Chondrocyte (in vitro differentiated cells): ENCODE results near the gene EYS. TPM values are rescaled to one million over a fixed set of nuclear protein-coding genes. Genes with fewer than 3 reads are reported as not detected.

ENCODE experiments used
- DNase-seq: peaks from one replicate; pipeline ENCODE4 v3.0.0; 2021; ENCODE audit warnings: mixed read lengths, low spot score
- H3K27ac Mint-ChIP-seq: one replicate; pipeline ENCODE4 v1.8.0; 2021; ENCODE audit warnings: mild to moderate bottlenecking, moderate library complexity, mixed read lengths; ENCODE audit not compliant: unreplicated experiment
- H3K27me3 Mint-ChIP-seq: 2 replicates; pipeline ENCODE4 v1.8.0; 2021; ENCODE audit warnings: low read depth, mixed read lengths
- H3K36me3 Mint-ChIP-seq: 2 replicates; pipeline ENCODE4 v1.8.0; 2021; ENCODE audit warnings: low read depth, mixed read lengths
- H3K4me1 Mint-ChIP-seq: 2 replicates; pipeline ENCODE4 v1.8.0; 2021; ENCODE audit warnings: low read depth, mild to moderate bottlenecking, mixed read lengths
- H3K4me3 Mint-ChIP-seq: one replicate; pipeline ENCODE4 v1.8.0; 2021; ENCODE audit warnings: mild to moderate bottlenecking, moderate library complexity, mixed read lengths; ENCODE audit not compliant: unreplicated experiment
- H3K9me3 Mint-ChIP-seq: 2 replicates; pipeline ENCODE4 v1.8.0; 2021; ENCODE audit warnings: low read depth, mixed read lengths
- total RNA-seq: library from RNA; stranded (reverse); gene quantifications from 3 replicates; pipeline ENCODE4 v1.2.1, GENCODE V29; 2021
- TF ChIP-seq, protein P1 (sequence below): fragments of 200-600 bp; sonication (generic); IDR thresholded peaks from 2 replicates; pipeline ENCODE4 v1.5.0; 2021; ENCODE audit warnings: antibody characterized with exemption, mild to moderate bottlenecking, moderate library complexity

Gene EYS
- total RNA-seq, 1 donor from 2014 or later = not detected

DNA sequence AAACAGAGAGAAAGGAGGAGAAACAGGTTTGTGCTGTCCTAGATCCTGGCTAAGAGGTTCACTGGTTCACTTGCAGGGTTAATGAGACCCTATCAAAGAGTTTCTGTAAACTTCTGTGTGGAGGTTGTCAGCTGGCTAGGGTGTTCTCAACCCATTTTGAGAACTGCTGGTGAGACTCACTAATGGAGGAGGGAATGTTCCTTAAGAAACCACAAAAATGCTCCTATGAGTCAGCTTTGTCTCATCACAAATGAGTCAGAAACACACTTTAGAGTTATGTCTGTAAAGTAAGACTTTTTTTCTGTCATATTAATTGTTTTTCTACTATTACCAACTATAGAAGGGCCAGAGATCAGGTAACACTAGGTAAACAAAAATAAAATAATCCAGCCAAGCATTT lies 1187.0 kb downstream of the EYS start:
- Mint-ChIP-seq H3K9me3 (peaks cover 10% of the 10 kb centered on the region), H3K36me3 (peaks cover 8% of the 10 kb centered on the region), H3K27me3 (no peaks in the 10 kb centered on the region), H3K4me3 (no peak overlapping the region), H3K4me1 (peaks cover 42% of the 10 kb centered on the region), H3K27ac (peak overlapping the region; percentile 90)
- TF ChIP-seq, protein P1, sequence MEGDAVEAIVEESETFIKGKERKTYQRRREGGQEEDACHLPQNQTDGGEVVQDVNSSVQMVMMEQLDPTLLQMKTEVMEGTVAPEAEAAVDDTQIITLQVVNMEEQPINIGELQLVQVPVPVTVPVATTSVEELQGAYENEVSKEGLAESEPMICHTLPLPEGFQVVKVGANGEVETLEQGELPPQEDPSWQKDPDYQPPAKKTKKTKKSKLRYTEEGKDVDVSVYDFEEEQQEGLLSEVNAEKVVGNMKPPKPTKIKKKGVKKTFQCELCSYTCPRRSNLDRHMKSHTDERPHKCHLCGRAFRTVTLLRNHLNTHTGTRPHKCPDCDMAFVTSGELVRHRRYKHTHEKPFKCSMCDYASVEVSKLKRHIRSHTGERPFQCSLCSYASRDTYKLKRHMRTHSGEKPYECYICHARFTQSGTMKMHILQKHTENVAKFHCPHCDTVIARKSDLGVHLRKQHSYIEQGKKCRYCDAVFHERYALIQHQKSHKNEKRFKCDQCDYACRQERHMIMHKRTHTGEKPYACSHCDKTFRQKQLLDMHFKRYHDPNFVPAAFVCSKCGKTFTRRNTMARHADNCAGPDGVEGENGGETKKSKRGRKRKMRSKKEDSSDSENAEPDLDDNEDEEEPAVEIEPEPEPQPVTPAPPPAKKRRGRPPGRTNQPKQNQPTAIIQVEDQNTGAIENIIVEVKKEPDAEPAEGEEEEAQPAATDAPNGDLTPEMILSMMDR = no peak
- DNase-seq = no peak

DNA sequence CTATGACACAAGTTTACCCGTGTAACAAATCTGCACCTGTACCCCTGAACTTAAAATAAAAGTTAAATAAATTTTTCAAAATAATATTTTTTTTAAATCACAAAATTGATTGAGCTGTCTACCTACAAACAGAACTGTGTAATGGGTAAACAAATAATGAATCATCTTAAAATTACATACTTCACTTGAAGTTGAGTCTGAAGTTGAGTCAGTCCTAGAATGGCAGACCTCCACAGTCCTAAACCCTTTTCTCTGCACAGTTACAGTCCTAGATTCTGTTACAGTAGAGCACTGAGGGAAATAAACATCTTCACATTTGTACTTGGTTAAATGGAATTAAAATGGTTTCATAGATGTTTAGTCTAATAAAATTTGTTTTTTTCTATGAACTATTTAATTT lies 1190.6 kb downstream of the EYS start:
- H3K27me3 Mint-ChIP-seq = peaks cover 8% of the 10 kb centered on the region
- TF ChIP-seq, protein P1 = no peak
- DNase-seq = no peak
- peaks cover 3% of the 10 kb centered on the region for H3K9me3 Mint-ChIP-seq
- peaks cover 40% of the 10 kb centered on the region for H3K4me1 Mint-ChIP-seq
- no peak overlapping the region for H3K27ac Mint-ChIP-seq
- peaks cover 2% of the 10 kb centered on the region for H3K36me3 Mint-ChIP-seq
- no peak overlapping the region for H3K4me3 Mint-ChIP-seq

DNA sequence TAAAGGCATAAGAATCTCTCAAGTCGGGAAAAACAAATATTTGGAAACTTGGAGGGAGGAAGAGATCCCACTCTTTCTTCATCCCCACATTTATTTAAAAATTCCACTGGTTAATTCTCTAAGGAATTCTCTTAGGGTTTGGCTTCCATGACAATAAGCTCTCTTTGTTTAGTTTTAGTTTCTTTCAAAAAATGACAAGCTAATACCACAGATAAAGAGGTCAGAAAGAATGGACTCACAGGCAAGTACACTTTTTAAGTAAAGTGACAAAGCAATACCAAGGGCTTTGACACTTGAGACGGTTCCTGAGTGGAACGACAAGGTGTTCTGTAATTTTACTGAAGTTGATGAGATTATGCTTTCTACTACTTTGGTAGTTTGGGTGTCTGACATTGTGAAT lies 1199.4 kb downstream of the EYS start:
- Mint-ChIP-seq H3K27me3 (peaks cover 15% of the 10 kb centered on the region), H3K36me3 (no peaks in the 10 kb centered on the region), H3K9me3 (no peaks in the 10 kb centered on the region), H3K27ac (no peak overlapping the region), H3K4me1 (peaks cover 7% of the 10 kb centered on the region), H3K4me3 (no peak overlapping the region)
- DNase-seq = no peak
- TF ChIP-seq, protein P1 = no peak

DNA sequence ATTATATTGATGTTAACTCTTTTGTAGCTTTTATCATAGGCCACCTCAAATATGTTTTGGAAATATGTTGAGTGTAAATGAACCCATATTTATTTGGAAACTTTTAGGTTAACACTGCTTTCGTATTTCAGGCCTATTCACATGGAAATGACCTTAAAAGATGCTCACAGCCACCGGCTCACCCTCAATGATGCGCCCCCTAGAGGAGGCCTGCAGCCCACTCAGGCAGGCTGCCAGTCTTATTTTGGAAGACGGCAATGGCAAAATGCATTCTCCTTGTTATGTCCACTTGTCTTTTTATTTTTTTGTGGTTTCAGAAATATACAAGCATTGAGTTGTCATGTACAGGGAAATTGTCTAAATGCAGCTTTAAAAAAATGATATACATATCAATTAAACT lies 1201.7 kb downstream of the EYS start:
- Mint-ChIP-seq H3K4me1 (peaks cover 7% of the 10 kb centered on the region), H3K36me3 (no peaks in the 10 kb centered on the region), H3K27ac (no peak overlapping the region), H3K4me3 (no peak overlapping the region), H3K27me3 (peaks cover 8% of the 10 kb centered on the region), H3K9me3 (no peaks in the 10 kb centered on the region)
- no peak for DNase-seq
- TF ChIP-seq, protein P1 = peak; percentile 64

DNA sequence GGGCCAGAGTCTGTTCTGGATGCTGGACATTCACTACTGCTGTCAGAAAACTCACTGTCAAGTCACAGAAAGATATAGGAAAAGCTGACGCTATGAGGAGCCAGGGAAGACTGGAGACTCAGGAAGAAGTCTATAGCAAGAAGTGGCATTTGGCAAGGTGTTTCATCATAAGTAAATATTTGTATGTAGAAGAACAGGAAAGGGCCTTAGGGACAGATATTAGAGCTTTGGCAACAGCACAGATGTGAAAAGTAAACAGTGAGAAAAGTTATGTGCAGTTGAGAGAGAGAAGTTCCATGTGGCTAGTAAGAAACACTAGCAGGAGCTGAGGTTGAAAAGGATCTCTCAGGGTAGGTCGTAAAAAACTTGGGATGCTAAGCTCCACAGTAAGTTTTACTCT lies 1202.5 kb downstream of the EYS start:
- H3K4me3 Mint-ChIP-seq = no peak overlapping the region
- no peak overlapping the region for H3K27ac Mint-ChIP-seq

More for the DNA sequence above, 1202.5 kb downstream of the EYS start:
- Mint-ChIP-seq H3K36me3 (no peaks in the 10 kb centered on the region), H3K4me1 (peaks cover 7% of the 10 kb centered on the region), H3K9me3 (no peaks in the 10 kb centered on the region), H3K27me3 (peaks cover 8% of the 10 kb centered on the region)
- no peak for DNase-seq
- TF ChIP-seq, protein P1 = no peak
